SK-N-MC (cell line): ENCODE measurements around the gene CCNG2.

Experiments used
- EZH2 ChIP-seq: fragments of 200-600 bp; sonication (generic); IDR thresholded peaks from one replicate; pipeline ENCODE4 v1.6.1; 2017; ENCODE audit warnings: antibody characterized with exemption
- POLR2AphosphoS5 ChIP-seq: IDR thresholded peaks from 2 replicates; pipeline ENCODE4 v1.6.1; 2012; ENCODE audit warnings: mild to moderate bottlenecking, low read depth, low read length, borderline replicate concordance

DNA sequence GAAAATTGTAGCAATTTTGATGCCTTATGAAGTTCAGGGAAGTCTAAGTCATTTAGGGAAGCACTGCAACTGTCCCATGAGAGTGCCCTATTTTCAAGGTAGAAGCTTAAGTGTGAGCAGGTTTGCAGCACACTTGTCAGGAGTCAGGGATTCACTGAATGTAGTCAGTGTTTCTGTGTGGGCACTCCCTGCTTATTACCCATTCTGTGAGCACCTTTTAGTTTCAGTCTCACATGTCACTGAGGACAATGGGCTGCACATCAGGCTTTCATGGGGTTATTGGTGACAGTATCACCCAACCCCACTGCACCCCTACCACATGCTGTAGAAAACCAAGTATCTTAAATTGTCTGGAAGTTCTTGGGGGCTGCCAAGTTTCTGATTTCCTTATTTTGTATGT, 2.9 kb upstream of the CCNG2 start:
- TF ChIP-seq EZH2 (no peak), POLR2AphosphoS5 (no peak)
